ENCODE data around the gene INSC.

DNA sequence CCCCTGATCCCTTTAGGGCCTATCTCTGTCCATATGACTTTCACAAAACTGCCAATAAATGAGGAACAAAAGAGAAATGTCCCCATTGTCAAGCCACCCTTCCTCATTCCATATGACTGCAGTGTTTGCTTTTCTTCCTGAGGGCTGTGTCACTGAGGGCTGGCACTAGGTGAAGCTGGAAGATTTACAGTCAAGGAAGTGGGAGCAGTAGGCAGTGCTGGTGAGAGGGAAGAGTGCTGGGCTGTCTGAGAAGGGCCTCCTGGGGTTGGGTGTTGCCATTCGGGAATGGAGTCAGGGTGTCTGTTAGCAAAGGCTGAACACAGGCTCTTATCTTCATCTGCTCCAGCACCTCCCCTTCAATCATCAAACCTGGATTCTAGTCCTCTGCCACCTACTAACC is 30.9 kb downstream of the INSC start:
- TF ChIP-seq, protein P1, sequence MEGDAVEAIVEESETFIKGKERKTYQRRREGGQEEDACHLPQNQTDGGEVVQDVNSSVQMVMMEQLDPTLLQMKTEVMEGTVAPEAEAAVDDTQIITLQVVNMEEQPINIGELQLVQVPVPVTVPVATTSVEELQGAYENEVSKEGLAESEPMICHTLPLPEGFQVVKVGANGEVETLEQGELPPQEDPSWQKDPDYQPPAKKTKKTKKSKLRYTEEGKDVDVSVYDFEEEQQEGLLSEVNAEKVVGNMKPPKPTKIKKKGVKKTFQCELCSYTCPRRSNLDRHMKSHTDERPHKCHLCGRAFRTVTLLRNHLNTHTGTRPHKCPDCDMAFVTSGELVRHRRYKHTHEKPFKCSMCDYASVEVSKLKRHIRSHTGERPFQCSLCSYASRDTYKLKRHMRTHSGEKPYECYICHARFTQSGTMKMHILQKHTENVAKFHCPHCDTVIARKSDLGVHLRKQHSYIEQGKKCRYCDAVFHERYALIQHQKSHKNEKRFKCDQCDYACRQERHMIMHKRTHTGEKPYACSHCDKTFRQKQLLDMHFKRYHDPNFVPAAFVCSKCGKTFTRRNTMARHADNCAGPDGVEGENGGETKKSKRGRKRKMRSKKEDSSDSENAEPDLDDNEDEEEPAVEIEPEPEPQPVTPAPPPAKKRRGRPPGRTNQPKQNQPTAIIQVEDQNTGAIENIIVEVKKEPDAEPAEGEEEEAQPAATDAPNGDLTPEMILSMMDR (conservative IDR thresholded peaks at IDR 0.05; ENCODE audit: low read depth, low read length): no peak
- no peak for TF ChIP-seq EZH2 (IDR thresholded peaks at IDR 0.05; ENCODE audit: borderline replicate concordance, low read depth, low read length, poor library complexity, severe bottlenecking)

Measured in A673 (cell line).